Left ventricle myocardium inferior (tissue), 1 donor: ENCODE results near the gene POLDIP2. TPM values are rescaled to one million over a fixed set of nuclear protein-coding genes. Genes with fewer than 3 reads are reported as not detected.

ENCODE experiments used
- DNase-seq: peaks from one replicate; pipeline ENCODE4 v3.0.0-alpha.2; 2020
- H3K27ac ChIP-seq: fragments of 200-600 bp; replicated peaks from 2 replicates; pipeline ENCODE4 v1.8.0; 2021
- H3K27me3 ChIP-seq: fragments of 200-600 bp; 2 replicates; pipeline ENCODE4 v1.8.0; 2021; ENCODE audit warnings: low read depth
- H3K36me3 ChIP-seq: fragments of 200-600 bp; 2 replicates; pipeline ENCODE4 v1.8.0; 2021
- H3K4me1 ChIP-seq: fragments of 200-600 bp; 2 replicates; pipeline ENCODE4 v1.8.0; 2021
- H3K4me3 ChIP-seq: fragments of 200-600 bp; 2 replicates; pipeline ENCODE4 v1.8.0; 2021; ENCODE audit warnings: mild to moderate bottlenecking, moderate library complexity
- H3K9me3 ChIP-seq: fragments of 200-600 bp; replicated peaks from 2 replicates; pipeline ENCODE4 v1.8.0; 2021
- intact Hi-C: fragments of 100-400 bp; cut with micrococcal nuclease; formaldehyde crosslinking; loops from one replicate; pipeline ENCODE4 v1.11.0; 2022
- total RNA-seq: library from RNA; stranded (reverse); fragmentation: NEBNext Ultra II Directional; extraction: Animal tissue kit (Norgen Biotek cat#: 25700); gene quantifications from one replicate; pipeline ENCODE4 v1.2.1, GENCODE V29; 2021
- TF ChIP-seq, protein P1 (sequence below): fragments of 200-600 bp; IDR thresholded peaks from 2 replicates; pipeline ENCODE4 v1.8.0; 2021; ENCODE audit warnings: antibody characterized with exemption, mild to moderate bottlenecking, borderline replicate concordance
- donor health status: DM: no; HTN: yes; CAD: no; lungs with severe emphysema.

The POLDIP2 gene
- total RNA-seq, 1 donor from 2014 or later, result 154 TPM

- intact Hi-C loops, result no loop called here
- Histone ChIP-seq H3K4me3 (peak within 1 kb of the TSS; percentile 82), H3K27me3 (peaks cover 3% of the 10 kb centered on the region), H3K27ac (peak within 1 kb of the TSS; percentile 52), H3K36me3 (no peaks in the 10 kb centered on the region), H3K9me3 (no peaks in the 10 kb centered on the region), H3K4me1 (peaks cover 21% of the 10 kb centered on the region)
- DNase-seq, result peak; percentile 96
- TF ChIP-seq, protein P1, sequence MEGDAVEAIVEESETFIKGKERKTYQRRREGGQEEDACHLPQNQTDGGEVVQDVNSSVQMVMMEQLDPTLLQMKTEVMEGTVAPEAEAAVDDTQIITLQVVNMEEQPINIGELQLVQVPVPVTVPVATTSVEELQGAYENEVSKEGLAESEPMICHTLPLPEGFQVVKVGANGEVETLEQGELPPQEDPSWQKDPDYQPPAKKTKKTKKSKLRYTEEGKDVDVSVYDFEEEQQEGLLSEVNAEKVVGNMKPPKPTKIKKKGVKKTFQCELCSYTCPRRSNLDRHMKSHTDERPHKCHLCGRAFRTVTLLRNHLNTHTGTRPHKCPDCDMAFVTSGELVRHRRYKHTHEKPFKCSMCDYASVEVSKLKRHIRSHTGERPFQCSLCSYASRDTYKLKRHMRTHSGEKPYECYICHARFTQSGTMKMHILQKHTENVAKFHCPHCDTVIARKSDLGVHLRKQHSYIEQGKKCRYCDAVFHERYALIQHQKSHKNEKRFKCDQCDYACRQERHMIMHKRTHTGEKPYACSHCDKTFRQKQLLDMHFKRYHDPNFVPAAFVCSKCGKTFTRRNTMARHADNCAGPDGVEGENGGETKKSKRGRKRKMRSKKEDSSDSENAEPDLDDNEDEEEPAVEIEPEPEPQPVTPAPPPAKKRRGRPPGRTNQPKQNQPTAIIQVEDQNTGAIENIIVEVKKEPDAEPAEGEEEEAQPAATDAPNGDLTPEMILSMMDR, result peak; percentile 25
These were observed 38.3 kb downstream of the POLDIP2 start, which contains the start of gene TMEM97 for GRCh38 chr17:28318759-28319597. TMEM97 (plus strand) TSS chr17:28319200; CDS start chr17:28319240, 40 bp downstream.

DNA sequence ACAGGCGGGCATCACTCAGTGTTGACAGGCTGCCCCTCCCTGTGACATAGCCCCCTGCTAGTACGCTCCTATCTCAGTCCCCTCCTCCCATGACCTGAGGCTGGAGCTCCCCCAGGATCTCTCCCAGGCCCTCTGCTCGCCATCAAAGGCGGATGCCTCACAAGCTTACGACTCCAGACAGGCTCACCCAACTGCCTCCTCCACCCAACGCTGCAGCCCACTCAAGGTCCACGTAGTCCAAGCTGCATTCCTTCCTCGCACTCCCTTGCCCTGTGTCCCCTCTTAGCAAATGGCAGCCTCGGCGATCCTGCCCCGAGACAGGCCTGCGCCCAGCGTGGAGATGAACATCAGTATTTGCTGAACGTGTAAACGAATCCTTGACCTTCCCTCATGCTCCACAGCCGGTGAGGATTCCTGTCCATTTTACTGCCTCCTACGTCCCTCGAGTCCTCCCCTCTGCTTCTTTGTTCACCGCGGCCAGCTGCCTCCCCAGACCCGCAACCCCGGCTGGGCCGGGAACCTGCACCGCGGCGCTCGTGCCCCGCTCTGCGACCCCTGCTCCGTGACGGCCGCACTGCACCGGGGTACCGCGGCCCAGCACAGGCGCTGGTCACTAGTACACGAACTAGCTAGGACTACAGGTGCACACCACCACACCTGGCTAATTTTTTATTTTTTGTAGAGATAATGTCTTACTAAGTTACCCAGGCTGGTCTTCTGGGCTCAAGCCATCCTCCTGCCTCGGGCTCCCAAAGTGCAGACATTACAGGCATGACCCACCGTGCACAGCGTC is 39.2 kb downstream of the POLDIP2 start:
- Histone ChIP-seq H3K4me1 (peaks cover 21% of the 10 kb centered on the region), H3K36me3 (no peaks in the 10 kb centered on the region), H3K4me3 (peak overlapping the region; percentile 82), H3K9me3 (no peaks in the 10 kb centered on the region), H3K27ac (peak overlapping the region; percentile 44), H3K27me3 (peaks cover 3% of the 10 kb centered on the region)
- intact Hi-C loops, result no loop called here
- no peak for DNase-seq
- TF ChIP-seq, protein P1, result no peak

DNA sequence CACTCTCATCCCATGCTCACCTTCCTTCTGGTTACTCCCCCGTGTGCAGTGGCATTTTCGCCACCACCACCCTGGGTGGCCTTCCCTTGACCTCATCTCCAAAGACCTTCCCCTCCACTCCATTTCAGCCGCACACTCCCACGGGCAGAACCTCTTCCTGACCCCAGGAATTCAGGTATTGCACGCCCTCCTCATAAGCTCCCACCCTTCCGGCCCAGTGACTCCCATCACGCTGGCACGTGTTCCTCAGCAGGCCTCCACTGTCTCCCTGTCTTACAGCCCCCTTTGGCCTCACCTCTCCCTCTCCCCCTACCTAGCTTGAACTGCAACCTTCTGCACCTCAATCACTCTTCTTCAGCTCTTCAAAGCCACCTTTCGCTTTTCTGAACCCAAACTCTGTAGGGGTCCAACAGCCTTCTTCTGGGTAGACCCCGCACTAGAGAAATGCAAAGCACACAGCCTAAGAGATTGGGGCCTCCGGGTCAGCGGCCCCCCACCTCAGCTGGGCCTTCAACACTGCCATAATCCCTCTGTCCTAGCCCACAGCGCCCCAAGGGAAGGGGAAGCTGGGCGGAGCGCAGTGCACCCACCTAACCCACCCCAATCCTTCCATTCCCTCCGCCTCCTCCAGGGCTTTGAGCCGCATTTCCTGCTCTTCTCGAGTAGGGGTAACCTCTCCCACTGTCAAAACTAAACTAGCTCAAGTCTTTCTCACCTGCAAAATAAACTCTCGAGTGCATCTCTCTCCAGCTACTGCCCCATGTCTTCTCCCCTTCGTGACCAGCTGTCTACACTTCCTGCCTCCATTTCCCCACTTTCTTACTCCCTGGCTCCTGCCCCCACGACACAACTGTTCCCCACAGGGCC is 40.0 kb downstream of the POLDIP2 start:
- TF ChIP-seq, protein P1, result no peak
- H3K27ac ChIP-seq, result no peak overlapping the region
- intact Hi-C loops, result no loop called here

DNA sequence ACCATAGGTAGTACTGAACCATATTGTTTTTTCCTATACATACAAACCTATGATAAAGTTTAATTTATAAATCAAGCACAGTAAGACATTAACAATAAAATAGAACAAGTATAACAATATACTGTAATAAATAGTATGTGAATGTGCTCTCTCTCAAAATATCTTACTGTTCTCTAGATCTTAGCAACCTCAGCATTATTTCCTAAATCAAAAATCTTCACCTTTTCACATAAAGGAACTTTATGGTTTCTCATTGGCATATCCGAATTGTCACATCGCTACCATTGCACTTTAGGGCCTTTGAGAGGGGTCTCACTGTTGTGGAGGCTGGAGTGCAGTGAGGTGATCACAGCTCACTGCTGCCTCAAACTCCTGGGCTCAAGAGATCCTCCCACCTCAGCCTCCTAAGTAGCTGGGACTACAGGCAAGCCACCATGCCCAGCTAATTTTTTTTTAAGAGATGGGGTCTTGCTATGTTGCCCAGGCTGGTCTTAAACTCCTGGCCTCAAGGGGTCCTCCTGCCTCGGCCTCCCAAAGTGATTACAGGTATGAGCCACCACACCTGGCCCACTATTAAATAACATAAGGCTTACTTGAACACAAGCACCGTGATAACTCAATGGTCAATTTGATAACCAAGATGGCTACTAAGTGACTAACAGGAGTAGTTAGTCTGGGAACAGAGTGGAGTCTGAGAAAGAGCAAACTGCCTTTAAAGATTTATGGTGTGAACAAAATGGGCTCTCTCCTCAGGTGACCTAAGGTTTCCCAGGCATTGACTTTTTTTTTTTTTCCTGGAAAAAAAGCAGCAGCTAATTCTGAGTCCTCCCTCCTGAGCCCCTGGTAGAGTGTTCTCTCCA is 41.3 kb downstream of the POLDIP2 start:
- Histone ChIP-seq H3K27me3 (peaks cover 3% of the 10 kb centered on the region), H3K36me3 (no peaks in the 10 kb centered on the region), H3K9me3 (no peaks in the 10 kb centered on the region), H3K4me1 (peaks cover 21% of the 10 kb centered on the region), H3K4me3 (no peak overlapping the region), H3K27ac (no peak overlapping the region)
- DNase-seq, result no peak
- TF ChIP-seq, protein P1, result no peak
- intact Hi-C loops, result no loop called here

More for the DNA sequence above, 40.0 kb downstream of the POLDIP2 start:
- Histone ChIP-seq H3K4me3 (peak overlapping the region; percentile 82), H3K27me3 (peaks cover 3% of the 10 kb centered on the region), H3K9me3 (no peaks in the 10 kb centered on the region), H3K36me3 (no peaks in the 10 kb centered on the region), H3K4me1 (peaks cover 21% of the 10 kb centered on the region)
- DNase-seq, result no peak
